IMR-90 (cell line): ENCODE data around the gene LDLRAD4. TPM values are rescaled to one million over a fixed set of nuclear protein-coding genes. Genes with fewer than 3 reads are reported as not detected.

Source experiments
- ATAC-seq: fragments of 200-7000 bp; cut with Tn5 transposase; 2 replicates; pipeline ENCODE4 v1.9.1; 2020; ENCODE audit warnings: low read depth, mild to moderate bottlenecking, moderate library complexity
- BruUV-seq: library from RNA; stranded (reverse); fragments of 400-500 nt; replicated peaks from 2 replicates; lab custom pipeline; 2021; lab: Mats Ljungman, UMichigan
- CTCF ChIA-PET: fragments of 300-600 bp; formaldehyde crosslinking; extraction: SDS; loops from one replicate; lab custom pipeline; 2021; ENCODE audit warnings: antibody characterized with exemption; lab: Yijun Ruan, JAX
- POLR2A ChIA-PET: fragments of 300-600 bp; sonication (Branson Sonifier 250); formaldehyde crosslinking; loops from one replicate; lab custom pipeline; 2022; ENCODE audit warnings: antibody characterized with exemption; ENCODE audit not compliant: unreplicated experiment; lab: Charles Lee
- DNase-seq: peaks from one replicate; pipeline ENCODE4 v3.0.0; 2013
- H2AFZ ChIP-seq: replicated peaks from 2 replicates; pipeline ENCODE3; 2013; ENCODE audit warnings: low read length, mild to moderate bottlenecking; ENCODE audit not compliant: poor library complexity
- H2AK5ac ChIP-seq: 2 replicates; pipeline ENCODE4 v1.6.1; 2013; ENCODE audit warnings: low read depth, low read length, inconsistent platforms
- H2AK9ac ChIP-seq: replicated peaks from 2 replicates; pipeline ENCODE3; 2013; ENCODE audit warnings: mild to moderate bottlenecking, low read depth, low read length, moderate library complexity; ENCODE audit not compliant: poor library complexity
- H2BK120ac ChIP-seq: 2 replicates; pipeline ENCODE4 v1.6.1; 2013; ENCODE audit warnings: low read depth, low read length, inconsistent platforms
- H2BK15ac ChIP-seq: 3 replicates; pipeline ENCODE4 v1.6.1; 2013; ENCODE audit warnings: low read depth, low read length, inconsistent platforms
- H2BK20ac ChIP-seq: 2 replicates; pipeline ENCODE4 v1.6.1; 2013; ENCODE audit warnings: low read depth, mild to moderate bottlenecking, inconsistent platforms, low read length, moderate library complexity
- H2BK5ac ChIP-seq: 2 replicates; pipeline ENCODE4 v1.6.1; 2013; ENCODE audit warnings: mild to moderate bottlenecking, low read depth, low read length, inconsistent platforms; ENCODE audit not compliant: poor library complexity, severe bottlenecking
- H3K14ac ChIP-seq: replicated peaks from 2 replicates; pipeline ENCODE4 v1.6.1; 2013; ENCODE audit warnings: low read depth, low read length, inconsistent platforms
- H3K18ac ChIP-seq: 2 replicates; pipeline ENCODE4 v1.6.1; 2013; ENCODE audit warnings: low read depth, low read length, control low read depth
- H3K23ac ChIP-seq: 2 replicates; pipeline ENCODE4 v1.6.1; 2013; ENCODE audit warnings: low read depth, low read length, inconsistent platforms
- H3K27ac ChIP-seq: 2 replicates; pipeline ENCODE4 v1.5.1; 2013; ENCODE audit warnings: mild to moderate bottlenecking, control low read depth, low read length; ENCODE audit not compliant: insufficient read depth
- H3K27me3 ChIP-seq: 2 replicates; pipeline ENCODE4 v1.6.1; 2013; ENCODE audit warnings: low read length; ENCODE audit not compliant: control insufficient read depth, insufficient read depth
- H3K36me3 ChIP-seq: 2 replicates; pipeline ENCODE4 v1.6.1; 2013; ENCODE audit warnings: low read length, mixed read lengths; ENCODE audit not compliant: control insufficient read depth, insufficient read depth
- H3K4ac ChIP-seq: 2 replicates; pipeline ENCODE4 v1.6.1; 2013; ENCODE audit warnings: low read depth, low read length, inconsistent platforms
- H3K4me1 ChIP-seq: 2 replicates; pipeline ENCODE4 v1.6.1; 2013; ENCODE audit warnings: low read length, mixed read lengths; ENCODE audit not compliant: control insufficient read depth, insufficient read depth
- H3K4me2 ChIP-seq: 2 replicates; pipeline ENCODE4 v1.6.1; 2013; ENCODE audit warnings: low read depth, mild to moderate bottlenecking, control low read depth, low read length, moderate library complexity
- H3K4me3 ChIP-seq: 2 replicates; pipeline ENCODE4 v1.5.1; 2013; ENCODE audit warnings: low read depth, mild to moderate bottlenecking, control low read depth, low read length, moderate library complexity; ENCODE audit not compliant: insufficient read depth
- H3K56ac ChIP-seq: 2 replicates; pipeline ENCODE4 v1.6.1; 2013; ENCODE audit warnings: low read length, inconsistent platforms; ENCODE audit not compliant: insufficient read depth; ENCODE audit errors: extremely low read depth
- H3K79me1 ChIP-seq, 2 experiments: 2 replicates each; pipeline ENCODE4 v1.6.1; 2013; ENCODE audit warnings: low read length in 2 of 2, inconsistent platforms in 1 of 2, low read depth in 1 of 2
- H3K9ac ChIP-seq: 2 replicates; pipeline ENCODE4 v1.6.1; 2013; ENCODE audit warnings: low read depth, low read length, control low read depth
- H3K9me1 ChIP-seq: 2 replicates; pipeline ENCODE4 v1.6.1; 2013; ENCODE audit warnings: low read length, inconsistent platforms; ENCODE audit not compliant: insufficient read depth
- H3K9me3 ChIP-seq: 2 replicates; pipeline ENCODE4 v1.6.1; 2013; ENCODE audit warnings: low read length; ENCODE audit not compliant: control insufficient read depth, insufficient read depth
- H4K20me1 ChIP-seq: 2 replicates; pipeline ENCODE4 v1.6.1; 2013; ENCODE audit warnings: low read length, inconsistent platforms; ENCODE audit not compliant: insufficient read depth
- H4K5ac ChIP-seq: 2 replicates; pipeline ENCODE4 v1.6.1; 2013; ENCODE audit warnings: mild to moderate bottlenecking, low read depth, low read length, control low read depth
- H4K8ac ChIP-seq, 2 experiments: 2 replicates each; pipeline ENCODE4 v1.6.1; 2013; ENCODE audit warnings: low read depth in 2 of 2, low read length in 2 of 2, control low read depth in 1 of 2, inconsistent platforms in 1 of 2
- H4K91ac ChIP-seq: 2 replicates; pipeline ENCODE4 v1.6.1; 2013; ENCODE audit warnings: low read depth, low read length, inconsistent platforms; ENCODE audit not compliant: insufficient read depth
- BHLHE40 ChIP-seq: fragments of 150-350 bp; IDR thresholded peaks from 2 replicates; pipeline ENCODE4 v1.6.1; 2016; ENCODE audit warnings: mild to moderate bottlenecking, low read depth, low read length
- CEBPB ChIP-seq: IDR thresholded peaks from 2 replicates; pipeline ENCODE4 v1.6.1; 2012; ENCODE audit warnings: low read depth, low read length, improper control_type of control experiment
- CHD1 ChIP-seq: IDR thresholded peaks from 2 replicates; pipeline ENCODE4 v1.6.1; 2012; ENCODE audit warnings: low read depth, low read length, improper control_type of control experiment
- CTCF ChIP-seq: conservative IDR thresholded peaks from 2 replicates; pipeline ENCODE4 v1.5.1; 2012; ENCODE audit warnings: mild to moderate bottlenecking, low read depth, low read length, improper control_type of control experiment
- ELK1 ChIP-seq: fragments of 150-350 bp; IDR thresholded peaks from 2 replicates; pipeline ENCODE4 v1.6.1; 2016; ENCODE audit warnings: low read depth, mild to moderate bottlenecking, low read length, moderate library complexity, borderline replicate concordance
- FOS ChIP-seq: fragments of 150-350 bp; IDR thresholded peaks from 2 replicates; pipeline ENCODE4 v1.6.1; 2016; ENCODE audit warnings: low read depth, low read length
- MAFK ChIP-seq: IDR thresholded peaks from 2 replicates; pipeline ENCODE4 v1.6.1; 2012; ENCODE audit warnings: low read depth, low read length, improper control_type of control experiment
- MAZ ChIP-seq: IDR thresholded peaks from 2 replicates; pipeline ENCODE4 v1.6.1; 2012; ENCODE audit warnings: low read depth, mild to moderate bottlenecking, low read length, improper control_type of control experiment, moderate library complexity, borderline replicate concordance
- MXI1 ChIP-seq: IDR thresholded peaks from 2 replicates; pipeline ENCODE4 v1.6.1; 2012; ENCODE audit warnings: low read depth, mild to moderate bottlenecking, low read length, moderate library complexity, borderline replicate concordance
- NFE2L2 ChIP-seq: fragments of 150-350 bp; IDR thresholded peaks from 2 replicates; pipeline ENCODE4 v1.6.1; 2016; ENCODE audit warnings: low read depth, mild to moderate bottlenecking, low read length
- POLR2A ChIP-seq: IDR thresholded peaks from 2 replicates; pipeline ENCODE4 v1.6.1; 2012; ENCODE audit warnings: mild to moderate bottlenecking, low read depth, low read length
- RAD21 ChIP-seq: IDR thresholded peaks from 2 replicates; pipeline ENCODE4 v1.6.1; 2012; ENCODE audit warnings: low read length, improper control_type of control experiment
- RCOR1 ChIP-seq: IDR thresholded peaks from 2 replicates; pipeline ENCODE4 v1.6.1; 2012; ENCODE audit warnings: mild to moderate bottlenecking, low read length, improper control_type of control experiment; ENCODE audit not compliant: insufficient replicate concordance
- RFX5 ChIP-seq: IDR thresholded peaks from 2 replicates; pipeline ENCODE4 v1.8.0; 2012; ENCODE audit warnings: low read depth, mild to moderate bottlenecking, low read length, moderate library complexity
- SMC3 ChIP-seq: fragments of 150-350 bp; IDR thresholded peaks from 2 replicates; pipeline ENCODE4 v1.6.1; 2016; ENCODE audit warnings: low read depth, mild to moderate bottlenecking, antibody characterized with exemption, low read length, moderate library complexity
- WGBS, 2 experiments: methylation state at CpG; one replicate each; pipeline versions ENCODE4 v1.1.5 to v1.1.7; 2013; ENCODE audit warnings: missing lambda C conversion rate in 2 of 2; ENCODE audit not compliant: insufficient read length in 1 of 2; ENCODE audit errors: extremely low coverage in 2 of 2; 5-methylcytosine and 5-hydroxymethylcytosine counted together
- dilution Hi-C: fragments of 300-500 bp; cut with HindIII; formaldehyde crosslinking; loops from one replicate; pipeline ENCODE4 v1.14.3; 2018; ENCODE audit warnings: low sequenced_read_pairs; ENCODE audit not compliant: unreplicated experiment
- in situ Hi-C: fragments of 300-500 bp; cut with MboI; formaldehyde crosslinking; loops from 3 replicates; pipeline ENCODE4 v1.14.3; 2019; ENCODE audit warnings: low sequenced_read_pairs, inconsistent platforms, mixed read lengths
- intact Hi-C: fragments of 100-400 bp; cut with micrococcal nuclease; formaldehyde crosslinking; loops from 2 replicates; pipeline ENCODE4 v1.10.0; 2022
- polyA plus RNA-seq, 3 experiments: library from polyadenylated mRNA; depleted of rRNA; stranded (reverse); fragments of >200 nt; gene quantifications; 2 replicates each; pipeline ENCODE4 v1.2.3, GENCODE V29; 2012; ENCODE audit warnings: low replicate concordance in 1 of 3
- total RNA-seq: library from RNA; depleted of rRNA; stranded (reverse); fragments of >200 nt; gene quantifications from 2 replicates; pipeline ENCODE4 v1.2.3, GENCODE V29; 2012
- TF ChIP-seq, protein P1 (sequence below): fragments of 150-350 bp; IDR thresholded peaks from 2 replicates; pipeline ENCODE4 v1.6.1; 2017; ENCODE audit warnings: mild to moderate bottlenecking, antibody characterized with exemption, low read length, low read depth

LDLRAD4 gene
- total and polyA plus RNA-seq, 2 of the 4 experiments (the other 2 are of a cell fraction) = not detected

- no TSS peak for BruUV-seq
- dilution Hi-C loops = no loop called here
Measured at GRCh38 chr18:13362051-13362450, 143.5 kb downstream of the LDLRAD4 start.

More at GRCh38 chr18:13362051-13362450, 143.5 kb downstream of the LDLRAD4 start:
- no peaks in the 10 kb centered on the region for H3K9me3 ChIP-seq
- no peak overlapping the region for H2AK9ac ChIP-seq
- H3K23ac ChIP-seq = no peak overlapping the region
- no peak overlapping the region for H2BK5ac ChIP-seq
- no peaks in the 10 kb centered on the region for H3K79me1 ChIP-seq
- H3K18ac ChIP-seq = no peak overlapping the region
- ChIA-PET POLR2A (no interaction called here), CTCF (no interaction called here)
- H4K91ac ChIP-seq = no peak overlapping the region
- H2BK15ac ChIP-seq = no peak overlapping the region
- H3K14ac ChIP-seq = no peak overlapping the region
- H3K9me1 ChIP-seq = no peaks in the 10 kb centered on the region
- DNase-seq = no peak
- in situ Hi-C loops (no loop called here), intact Hi-C loops (no loop called here)
- 60% methylated on average over 1 of the region's 8 CpGs; no CpG with 5 or more reads in 1 of the 2 experiments for WGBS, 2 experiments
- no peak overlapping the region for H3K4me3 ChIP-seq
- H3K56ac ChIP-seq = no peak overlapping the region
- H2BK120ac ChIP-seq = no peak overlapping the region
- no peak overlapping the region for H3K4ac ChIP-seq
- ATAC-seq = no peak
- TF ChIP-seq CEBPB = no peak
- TF ChIP-seq POLR2A = no peak
- TF ChIP-seq, protein P1, sequence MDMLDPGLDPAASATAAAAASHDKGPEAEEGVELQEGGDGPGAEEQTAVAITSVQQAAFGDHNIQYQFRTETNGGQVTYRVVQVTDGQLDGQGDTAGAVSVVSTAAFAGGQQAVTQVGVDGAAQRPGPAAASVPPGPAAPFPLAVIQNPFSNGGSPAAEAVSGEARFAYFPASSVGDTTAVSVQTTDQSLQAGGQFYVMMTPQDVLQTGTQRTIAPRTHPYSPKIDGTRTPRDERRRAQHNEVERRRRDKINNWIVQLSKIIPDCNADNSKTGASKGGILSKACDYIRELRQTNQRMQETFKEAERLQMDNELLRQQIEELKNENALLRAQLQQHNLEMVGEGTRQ = no peak
- TF ChIP-seq NFE2L2 = no peak
- no peak for TF ChIP-seq CTCF
- no peak for TF ChIP-seq RCOR1
- TF ChIP-seq RAD21 = no peak
- no peak for TF ChIP-seq CHD1
- TF ChIP-seq SMC3 = no peak
- TF ChIP-seq FOS = no peak
- TF ChIP-seq BHLHE40 = no peak
- no peak for TF ChIP-seq MAFK
- TF ChIP-seq MXI1 = no peak
- no peak for TF ChIP-seq MAZ
- no peak for TF ChIP-seq ELK1
- TF ChIP-seq RFX5 = no peak
- no peaks in the 10 kb centered on the region for H3K27me3 ChIP-seq
- no peaks in the 10 kb centered on the region for H3K4me1 ChIP-seq
- no peak overlapping the region for H3K27ac ChIP-seq
- H3K36me3 ChIP-seq = no peaks in the 10 kb centered on the region
- no peak overlapping the region for H4K5ac ChIP-seq
- no peak overlapping the region for H2AK5ac ChIP-seq
- H2AFZ ChIP-seq = no peak overlapping the region
- H4K20me1 ChIP-seq = no peaks in the 10 kb centered on the region
- no peak overlapping the region for H4K8ac ChIP-seq
- no peak overlapping the region for H3K4me2 ChIP-seq
- H2BK20ac ChIP-seq = no peak overlapping the region
- no peak overlapping the region for H3K9ac ChIP-seq
